Measurements from ENCODE around the gene LHX4. TPM values are rescaled to one million over a fixed set of nuclear protein-coding genes. Genes with fewer than 3 reads are reported as not detected.
A peak's percentile ranks its signal among the peaks of the same experiment; 100 is the strongest.

Gene LHX4
- total RNA-seq, 5 donors from 2014 or later (not counting 1 experiment from before 2014, with no cell fraction given) = 0.03 TPM; not detected in 3

DNA sequence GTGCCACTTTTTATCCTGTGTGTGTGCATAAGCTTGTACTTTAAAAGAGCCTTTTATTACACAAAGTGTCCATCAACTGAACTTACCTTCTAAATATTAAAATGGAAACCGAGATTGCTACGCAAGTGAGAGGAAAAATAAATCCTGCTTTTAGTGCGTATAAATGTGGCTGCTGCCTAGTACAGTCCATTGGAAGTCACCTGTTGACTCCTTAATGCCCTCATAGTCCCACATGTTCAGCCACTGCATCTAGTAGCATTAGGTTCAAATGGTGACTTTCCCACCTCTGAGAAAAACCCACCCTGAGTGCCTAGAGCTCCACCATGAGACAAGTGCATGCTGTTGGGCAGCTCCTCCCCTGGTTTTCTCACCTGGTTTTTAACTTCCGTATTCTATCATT lies 53.0 kb downstream of the LHX4 start:
- H3K27me3 ChIP-seq (replicated peaks in 1 of 2; ENCODE audit: control insufficient read depth in 2 of 2, extremely low read depth in 1 of 2, insufficient read depth in 2 of 2, low read length in 1 of 2) = no peaks in the 10 kb centered on the region
- peaks cover 46% of the 10 kb centered on the region for H3K36me3 Mint-ChIP-seq
- no peak overlapping the region for H3K4me3 Mint-ChIP-seq
- no peak overlapping the region for H3K27ac Mint-ChIP-seq
- no peaks in the 10 kb centered on the region for H3K9me3 Mint-ChIP-seq
- no peaks in the 10 kb centered on the region for H3K4me1 ChIP-seq (ENCODE audit: control insufficient read depth in 1 of 2, extremely low read depth in 1 of 2, insufficient read depth in 2 of 2, low read length in 2 of 2)
- ATAC-seq (replicated peaks in 1 of 4) = no peak
- no peak overlapping the region for H3K27ac ChIP-seq (ENCODE audit: low read length)
- DNase-seq = no peak
- CTCF ChIA-PET = interaction anchor here in 1 of 2 donors (0.6 kb wide), 1 partner anchor 133 kb away, joined by 4 read pairs; no protein-coding TSS in a partner anchor
- no CpG with 5 or more reads among the region's 4 CpGs for WGBS (ENCODE audit: insufficient coverage)
- H3K27me3 Mint-ChIP-seq = no peaks in the 10 kb centered on the region
- H3K4me3 ChIP-seq (ENCODE audit: control insufficient read depth in 1 of 2, extremely low read depth in 1 of 2, low read length in 1 of 2) = no peak overlapping the region
- peaks cover 0 to 9% of the 10 kb centered on the region in 2 donors for H3K36me3 ChIP-seq (ENCODE audit: control insufficient read depth in 2 of 2, extremely low read depth in 1 of 2, insufficient read depth in 1 of 2, low read length in 1 of 2)
- H3K4me1 Mint-ChIP-seq = no peaks in the 10 kb centered on the region
- POLR2A ChIA-PET = interaction anchor here (0.6 to 0.7 kb wide), 3 partner anchors 44 to 947 kb away, joined by 3 to 5 read pairs (median 4); no protein-coding TSS in a partner anchor
- H3K9me3 ChIP-seq = no peaks in the 10 kb centered on the region

DNA sequence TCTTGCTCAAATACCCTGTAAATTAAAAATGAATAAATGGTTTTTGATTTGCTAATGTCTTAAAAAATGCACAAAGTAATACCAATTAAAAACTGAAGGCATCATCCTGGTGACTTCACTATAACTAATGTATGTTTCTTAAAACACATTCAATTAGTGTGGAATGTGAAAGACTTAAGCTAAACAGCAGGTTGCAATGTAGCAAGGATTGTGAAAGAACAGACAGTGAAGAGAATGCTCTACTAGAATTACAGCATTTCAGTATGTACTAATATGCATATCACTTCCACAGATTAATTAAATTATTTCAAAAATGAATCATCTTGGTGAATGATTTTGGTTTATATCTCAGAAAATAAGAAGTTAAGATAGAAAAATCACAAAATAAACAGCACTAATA lies 56.4 kb downstream of the LHX4 start:
- Histone ChIP-seq H3K36me3 (ENCODE audit: control insufficient read depth in 2 of 2, extremely low read depth in 1 of 2, insufficient read depth in 1 of 2, low read length in 1 of 2) (peaks cover 0 to 3% of the 10 kb centered on the region in 2 donors), H3K27ac (ENCODE audit: low read length) (no peak overlapping the region), H3K9me3 (no peaks in the 10 kb centered on the region), H3K4me1 (ENCODE audit: control insufficient read depth in 1 of 2, extremely low read depth in 1 of 2, insufficient read depth in 2 of 2, low read length in 2 of 2) (peaks cover 0 to 7% of the 10 kb centered on the region in 2 experiments), H3K27me3 (replicated peaks in 1 of 2; ENCODE audit: control insufficient read depth in 2 of 2, extremely low read depth in 1 of 2, insufficient read depth in 2 of 2, low read length in 1 of 2) (no peaks in the 10 kb centered on the region), H3K4me3 (ENCODE audit: control insufficient read depth in 1 of 2, extremely low read depth in 1 of 2, low read length in 1 of 2) (no peak overlapping the region)
- Mint-ChIP-seq H3K27me3 (no peaks in the 10 kb centered on the region), H3K27ac (no peak overlapping the region), H3K4me3 (no peak overlapping the region), H3K4me1 (peaks cover 22 to 28% (median 26%) of the 10 kb centered on the region in 3 donors), H3K9me3 (no peaks in the 10 kb centered on the region), H3K36me3 (peaks cover 33% of the 10 kb centered on the region)
- CTCF ChIA-PET = no interaction called here
- POLR2A ChIA-PET = no interaction called here
- ATAC-seq (replicated peaks in 1 of 4) (no peak), DNase-seq (no peak)

DNA sequence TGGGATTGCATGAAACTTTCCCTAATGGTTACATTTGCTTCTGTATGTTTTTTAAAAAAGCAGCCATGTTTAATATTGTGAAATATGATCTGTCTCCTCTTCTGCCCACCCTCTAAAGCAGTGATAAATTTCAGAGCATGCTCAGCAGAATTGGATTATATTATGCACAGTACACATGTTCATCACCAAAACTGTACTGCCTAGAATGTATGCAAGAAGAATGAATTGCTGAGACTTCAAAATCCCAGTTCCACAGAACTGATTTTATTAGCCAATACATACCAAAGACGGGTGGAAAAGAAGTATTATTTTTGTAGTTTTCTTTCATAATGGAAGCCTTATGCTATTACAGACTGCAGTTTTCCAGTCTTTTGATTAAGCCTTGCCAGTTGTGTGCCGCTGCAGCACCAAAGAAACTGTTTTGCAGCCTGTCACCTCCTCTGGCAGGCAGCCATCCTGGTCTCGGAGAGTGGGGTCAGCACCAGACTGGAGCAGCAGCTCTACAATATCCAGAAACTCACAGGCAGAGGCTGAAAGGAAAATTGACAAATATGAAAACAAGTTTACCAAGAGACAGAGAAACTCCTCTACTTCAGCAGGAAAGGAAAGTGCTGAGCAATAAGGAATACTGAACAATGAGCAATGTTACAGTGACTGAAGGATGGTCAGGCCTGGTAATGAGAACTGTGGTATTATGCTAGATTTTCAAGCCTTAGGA lies 58.1 kb downstream of the LHX4 start:
- no peaks in the 10 kb centered on the region for H3K27me3 Mint-ChIP-seq
- H3K36me3 ChIP-seq (ENCODE audit: control insufficient read depth in 2 of 2, extremely low read depth in 1 of 2, insufficient read depth in 1 of 2, low read length in 1 of 2) = peaks cover 0 to 3% of the 10 kb centered on the region in 2 donors
- H3K4me1 Mint-ChIP-seq = peaks cover 24 to 30% (median 26%) of the 10 kb centered on the region in 3 donors
- H3K4me3 ChIP-seq (ENCODE audit: control insufficient read depth in 1 of 2, extremely low read depth in 1 of 2, low read length in 1 of 2) = no peak overlapping the region
- ChIA-PET CTCF (interaction anchor here in 1 of 2 donors (0.6 kb wide), 2 partner anchors 9 to 108 kb away, joined by 3 to 4 read pairs; no protein-coding TSS in a partner anchor), POLR2A (no interaction called here)
- DNase-seq = no peak
- H3K36me3 Mint-ChIP-seq = peaks cover 32% of the 10 kb centered on the region
- peaks cover 0 to 8% (median 2%) of the 10 kb centered on the region in 3 donors for H3K9me3 Mint-ChIP-seq
- peaks cover 0 to 7% of the 10 kb centered on the region in 2 experiments for H3K4me1 ChIP-seq (ENCODE audit: control insufficient read depth in 1 of 2, extremely low read depth in 1 of 2, insufficient read depth in 2 of 2, low read length in 2 of 2)
- H3K4me3 Mint-ChIP-seq = no peak overlapping the region
- no peak overlapping the region for H3K27ac ChIP-seq (ENCODE audit: low read length)
- no peaks in the 10 kb centered on the region for H3K9me3 ChIP-seq
- H3K27me3 ChIP-seq (replicated peaks in 1 of 2; ENCODE audit: control insufficient read depth in 2 of 2, extremely low read depth in 1 of 2, insufficient read depth in 2 of 2, low read length in 1 of 2) = no peaks in the 10 kb centered on the region
- ATAC-seq (replicated peaks in 1 of 4) = no peak
- H3K27ac Mint-ChIP-seq = peak overlapping the region in 1 of 2 donors; percentile 23
- WGBS (ENCODE audit: insufficient coverage) = 86% methylated on average over 1 of the region's 3 CpGs

DNA sequence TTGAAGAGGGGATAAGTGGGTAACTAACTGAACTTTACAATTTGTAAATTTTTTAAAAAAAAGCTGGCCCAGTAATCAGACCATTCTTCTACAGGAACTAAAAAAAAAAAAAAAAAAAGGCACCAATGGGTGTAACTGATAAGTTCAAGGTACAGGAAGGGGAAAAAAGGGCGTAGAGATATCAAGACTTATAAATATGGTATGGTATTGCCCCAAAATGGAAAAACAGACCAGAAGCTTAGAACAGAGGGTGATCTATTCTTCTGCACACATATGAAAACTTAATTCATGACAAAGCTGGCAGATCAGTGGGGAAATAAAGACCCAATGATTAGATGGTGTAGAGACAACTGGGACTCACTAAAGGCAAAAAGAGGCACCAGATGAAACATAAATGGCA lies 58.9 kb downstream of the LHX4 start:
- H3K9me3 ChIP-seq = no peaks in the 10 kb centered on the region
- ChIA-PET CTCF (no interaction called here), POLR2A (no interaction called here)
- H3K4me3 Mint-ChIP-seq = peak overlapping the region in 1 of 3 donors; percentile 16
- no peak overlapping the region for H3K4me3 ChIP-seq (ENCODE audit: control insufficient read depth in 1 of 2, extremely low read depth in 1 of 2, low read length in 1 of 2)
- peaks cover 24 to 30% (median 26%) of the 10 kb centered on the region in 3 donors for H3K4me1 Mint-ChIP-seq
- H3K27me3 ChIP-seq (replicated peaks in 1 of 2; ENCODE audit: control insufficient read depth in 2 of 2, extremely low read depth in 1 of 2, insufficient read depth in 2 of 2, low read length in 1 of 2) = no peaks in the 10 kb centered on the region
- peaks cover 0 to 3% of the 10 kb centered on the region in 2 donors for H3K36me3 ChIP-seq (ENCODE audit: control insufficient read depth in 2 of 2, extremely low read depth in 1 of 2, insufficient read depth in 1 of 2, low read length in 1 of 2)
- peaks cover 0 to 8% (median 2%) of the 10 kb centered on the region in 3 donors for H3K9me3 Mint-ChIP-seq
- H3K27me3 Mint-ChIP-seq = no peaks in the 10 kb centered on the region
- ATAC-seq (replicated peaks in 1 of 4) (no peak), DNase-seq (no peak)
- peak overlapping the region; percentile 3 to 29 for H3K27ac Mint-ChIP-seq
- peaks cover 0 to 7% of the 10 kb centered on the region in 2 experiments for H3K4me1 ChIP-seq (ENCODE audit: control insufficient read depth in 1 of 2, extremely low read depth in 1 of 2, insufficient read depth in 2 of 2, low read length in 2 of 2)
- no CpG with 5 or more reads among the region's 1 CpG for WGBS (ENCODE audit: insufficient coverage)
- peaks cover 26% of the 10 kb centered on the region for H3K36me3 Mint-ChIP-seq
- no peak overlapping the region for H3K27ac ChIP-seq (ENCODE audit: low read length)

DNA sequence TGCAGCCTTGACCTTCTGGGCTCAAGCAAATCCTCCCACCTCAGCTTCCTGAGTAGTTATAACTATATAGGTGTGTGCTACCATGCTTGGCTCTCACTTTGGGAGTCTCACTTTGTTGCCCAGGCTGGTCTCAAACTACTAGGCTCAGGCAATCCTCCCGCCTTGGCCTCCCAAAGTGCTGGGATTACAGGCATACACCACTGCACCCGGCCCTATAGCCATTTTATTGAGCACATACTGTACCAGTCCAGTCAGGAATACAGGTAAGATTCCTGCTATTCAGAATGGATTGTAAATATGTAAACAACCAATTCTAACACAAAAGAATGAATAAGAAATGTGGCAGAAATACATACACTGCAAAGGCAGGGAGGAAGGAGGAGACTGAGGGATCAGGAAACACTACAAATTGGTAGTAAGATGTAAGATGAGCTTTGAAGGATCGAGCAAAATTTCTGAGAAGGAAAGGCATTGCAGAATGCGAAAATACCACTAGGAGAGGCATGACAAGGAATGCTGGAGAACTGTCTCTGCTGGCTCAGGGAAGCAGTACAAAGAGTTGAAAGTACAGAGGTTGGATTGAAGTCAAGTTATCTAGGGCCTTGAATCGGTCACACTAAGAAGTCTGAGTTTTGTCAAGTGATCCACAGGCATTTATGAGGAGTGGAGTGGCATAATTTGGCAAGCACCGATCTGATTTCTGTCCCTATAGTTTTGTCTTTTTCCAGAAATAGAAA lies 60.4 kb downstream of the LHX4 start:
- Mint-ChIP-seq H3K4me3 (no peak overlapping the region), H3K9me3 (peaks cover 0 to 8% (median 2%) of the 10 kb centered on the region in 3 donors), H3K4me1 (peaks cover 24 to 32% (median 26%) of the 10 kb centered on the region in 3 donors), H3K27me3 (no peaks in the 10 kb centered on the region), H3K36me3 (peaks cover 23% of the 10 kb centered on the region), H3K27ac (peak overlapping the region; percentile 3 to 26)
- no peak overlapping the region for H3K4me3 ChIP-seq (ENCODE audit: control insufficient read depth in 1 of 2, extremely low read depth in 1 of 2, low read length in 1 of 2)
- 100% methylated on average over 3 of the region's 6 CpGs for WGBS (ENCODE audit: insufficient coverage)
- no peaks in the 10 kb centered on the region for H3K9me3 ChIP-seq
- peaks cover 0 to 3% of the 10 kb centered on the region in 2 donors for H3K36me3 ChIP-seq (ENCODE audit: control insufficient read depth in 2 of 2, extremely low read depth in 1 of 2, insufficient read depth in 1 of 2, low read length in 1 of 2)
- ChIA-PET POLR2A (no interaction called here), CTCF (no interaction called here)
- DNase-seq (no peak), ATAC-seq (replicated peaks in 1 of 4) (no peak)
- H3K4me1 ChIP-seq (ENCODE audit: control insufficient read depth in 1 of 2, extremely low read depth in 1 of 2, insufficient read depth in 2 of 2, low read length in 2 of 2) = peaks cover 0 to 7% of the 10 kb centered on the region in 2 experiments
- no peaks in the 10 kb centered on the region for H3K27me3 ChIP-seq (replicated peaks in 1 of 2; ENCODE audit: control insufficient read depth in 2 of 2, extremely low read depth in 1 of 2, insufficient read depth in 2 of 2, low read length in 1 of 2)
- H3K27ac ChIP-seq (ENCODE audit: low read length) = no peak overlapping the region

DNA sequence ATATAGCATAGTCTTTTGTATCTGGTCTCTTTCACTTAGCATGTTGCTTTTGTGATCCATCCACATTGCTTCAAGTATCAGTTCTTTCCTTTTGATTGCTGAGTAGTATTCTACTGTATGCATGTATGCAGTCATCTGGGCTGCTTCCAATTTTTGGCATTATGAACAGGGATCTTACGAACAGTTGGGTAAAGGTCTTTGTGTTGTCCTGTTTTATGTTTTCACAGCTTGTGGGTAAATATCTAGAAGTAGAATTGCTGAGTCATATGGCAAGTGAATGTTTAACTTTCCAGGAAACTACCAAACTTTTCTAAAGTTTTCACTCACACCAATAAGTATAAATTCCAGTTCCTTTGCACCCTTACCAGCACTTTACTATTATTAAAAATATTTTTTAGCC lies 60.9 kb downstream of the LHX4 start:
- peaks cover 0 to 8% (median 2%) of the 10 kb centered on the region in 3 donors for H3K9me3 Mint-ChIP-seq
- ATAC-seq (replicated peaks in 1 of 4) (no peak), DNase-seq (no peak)
- H3K4me3 Mint-ChIP-seq = no peak overlapping the region
- H3K4me1 Mint-ChIP-seq = peaks cover 28 to 34% (median 31%) of the 10 kb centered on the region in 3 donors
- peaks cover 0 to 7% of the 10 kb centered on the region in 2 experiments for H3K4me1 ChIP-seq (ENCODE audit: control insufficient read depth in 1 of 2, extremely low read depth in 1 of 2, insufficient read depth in 2 of 2, low read length in 2 of 2)
- H3K36me3 ChIP-seq (ENCODE audit: control insufficient read depth in 2 of 2, extremely low read depth in 1 of 2, insufficient read depth in 1 of 2, low read length in 1 of 2) = peaks cover 0 to 3% of the 10 kb centered on the region in 2 donors
- no peak overlapping the region for H3K27ac ChIP-seq (ENCODE audit: low read length)
- H3K4me3 ChIP-seq (ENCODE audit: control insufficient read depth in 1 of 2, extremely low read depth in 1 of 2, low read length in 1 of 2) = no peak overlapping the region
- CTCF ChIA-PET = no interaction called here
- peak overlapping the region; percentile 3 to 26 for H3K27ac Mint-ChIP-seq
- POLR2A ChIA-PET = no interaction called here
- WGBS (ENCODE audit: insufficient coverage) = no CpG with 5 or more reads among the region's 1 CpG
- no peaks in the 10 kb centered on the region for H3K9me3 ChIP-seq
- no peaks in the 10 kb centered on the region for H3K27me3 ChIP-seq (replicated peaks in 1 of 2; ENCODE audit: control insufficient read depth in 2 of 2, extremely low read depth in 1 of 2, insufficient read depth in 2 of 2, low read length in 1 of 2)
- peaks cover 26% of the 10 kb centered on the region for H3K36me3 Mint-ChIP-seq
- H3K27me3 Mint-ChIP-seq = no peaks in the 10 kb centered on the region
